Tibial nerve (tissue), 3 donors: ENCODE results near the gene STYXL1.

ENCODE experiments used
- POLR2A ChIP-seq, 2 donors: fragments of 450-650 bp; IDR thresholded peaks; one replicate each; pipeline ENCODE4 v1.6.1; 2017; ENCODE audit warnings: antibody characterized with exemption in 2 of 2, mild to moderate bottlenecking in 2 of 2, moderate library complexity in 2 of 2
- TF ChIP-seq, protein P1 (sequence below), 5 experiments: fragments of 200-600 bp in 3 of 5; fragments of 450-650 bp in 2 of 5; sonication (generic) in 3 of 5; IDR thresholded peaks; one replicate each; pipeline ENCODE4 v1.5.1; 2016 to 2019; ENCODE audit warnings: antibody characterized with exemption in 5 of 5, mild to moderate bottlenecking in 3 of 5, moderate library complexity in 2 of 5

DNA sequence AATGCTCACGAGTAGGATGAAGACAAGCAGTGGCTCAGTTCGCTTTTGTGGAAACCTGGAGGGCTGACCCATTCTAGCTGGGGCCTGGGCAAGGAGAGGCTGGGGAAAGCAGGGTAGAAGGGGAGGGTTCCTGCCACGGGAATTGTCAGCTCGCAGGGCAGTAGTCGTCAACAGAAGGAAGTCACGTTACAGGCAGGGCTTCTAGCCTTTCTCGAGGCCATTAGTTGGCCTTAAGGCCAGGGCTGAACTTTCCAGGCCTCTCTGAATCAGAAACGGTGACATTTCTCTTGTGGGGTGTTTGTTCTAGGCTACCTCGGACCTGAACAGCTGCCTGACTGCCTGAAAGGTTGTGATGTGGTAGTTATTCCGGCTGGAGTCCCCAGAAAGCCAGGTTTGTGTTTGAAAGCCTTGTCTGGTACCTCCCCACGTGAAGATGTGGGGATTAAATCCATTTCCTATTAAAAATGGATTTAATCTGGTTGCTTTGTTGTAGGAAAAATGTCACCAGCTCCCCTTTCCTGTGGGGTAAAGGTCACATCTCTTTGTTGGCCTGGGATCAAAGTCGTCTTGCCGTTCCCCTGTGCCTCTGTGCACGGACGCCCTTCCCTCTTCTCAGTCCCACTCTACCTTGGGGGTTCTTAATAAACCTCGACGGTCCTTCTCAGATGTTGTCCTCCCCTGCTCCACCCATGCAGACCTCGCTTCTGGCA, 9.5 kb upstream of the STYXL1 start:
- TF ChIP-seq, protein P1, sequence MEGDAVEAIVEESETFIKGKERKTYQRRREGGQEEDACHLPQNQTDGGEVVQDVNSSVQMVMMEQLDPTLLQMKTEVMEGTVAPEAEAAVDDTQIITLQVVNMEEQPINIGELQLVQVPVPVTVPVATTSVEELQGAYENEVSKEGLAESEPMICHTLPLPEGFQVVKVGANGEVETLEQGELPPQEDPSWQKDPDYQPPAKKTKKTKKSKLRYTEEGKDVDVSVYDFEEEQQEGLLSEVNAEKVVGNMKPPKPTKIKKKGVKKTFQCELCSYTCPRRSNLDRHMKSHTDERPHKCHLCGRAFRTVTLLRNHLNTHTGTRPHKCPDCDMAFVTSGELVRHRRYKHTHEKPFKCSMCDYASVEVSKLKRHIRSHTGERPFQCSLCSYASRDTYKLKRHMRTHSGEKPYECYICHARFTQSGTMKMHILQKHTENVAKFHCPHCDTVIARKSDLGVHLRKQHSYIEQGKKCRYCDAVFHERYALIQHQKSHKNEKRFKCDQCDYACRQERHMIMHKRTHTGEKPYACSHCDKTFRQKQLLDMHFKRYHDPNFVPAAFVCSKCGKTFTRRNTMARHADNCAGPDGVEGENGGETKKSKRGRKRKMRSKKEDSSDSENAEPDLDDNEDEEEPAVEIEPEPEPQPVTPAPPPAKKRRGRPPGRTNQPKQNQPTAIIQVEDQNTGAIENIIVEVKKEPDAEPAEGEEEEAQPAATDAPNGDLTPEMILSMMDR (IDR thresholded peaks at IDR 0.05) = no peak
- no peak for TF ChIP-seq POLR2A (IDR thresholded peaks at IDR 0.05)
